ENCODE data around the gene PPARG.

The PPARG gene

GRCh38 chr3:12430086-12430485, 141.2 kb downstream of the PPARG start:
- ChIA-PET CTCF (no interaction called here), POLR2A (no interaction called here)
- TF ChIP-seq CTCF (IDR thresholded peaks at IDR 0.05; ENCODE audit: control extremely low read depth, extremely low read depth, low read depth, missing control alignments), result no peak
- no peak for DNase-seq (ENCODE audit: extremely low spot score)

GRCh38 chr3:12433823-12434222, 145.0 kb downstream of the PPARG start:
- DNase-seq (ENCODE audit: extremely low spot score), result no peak
- no peak for TF ChIP-seq CTCF (IDR thresholded peaks at IDR 0.05; ENCODE audit: control extremely low read depth, extremely low read depth, low read depth, missing control alignments)
- ChIA-PET POLR2A (no interaction called here), CTCF (no interaction called here)

- CTCF ChIA-PET, result no interaction called here
- DNase-seq (ENCODE audit: extremely low spot score), result no peak
- TF ChIP-seq CTCF (IDR thresholded peaks at IDR 0.05; ENCODE audit: control extremely low read depth, extremely low read depth, low read depth, missing control alignments), result no peak
- POLR2A ChIA-PET, result no interaction called here
These were observed 147.8 kb downstream of the PPARG start for GRCh38 chr3:12436514-12437220.

GRCh38 chr3:12437221-12437605, 148.3 kb downstream of the PPARG start:
- TF ChIP-seq CTCF (IDR thresholded peaks at IDR 0.05; ENCODE audit: control extremely low read depth, extremely low read depth, low read depth, missing control alignments), result no peak
- DNase-seq (ENCODE audit: extremely low spot score), result no peak
- ChIA-PET POLR2A (no interaction called here), CTCF (no interaction called here)

GRCh38 chr3:12437861-12438260, 149.0 kb downstream of the PPARG start:
- CTCF ChIA-PET, result no interaction called here

GRCh38 chr3:12438318-12438717, 149.4 kb downstream of the PPARG start:
- no peak for TF ChIP-seq CTCF (IDR thresholded peaks at IDR 0.05; ENCODE audit: control extremely low read depth, extremely low read depth, low read depth, missing control alignments)
- CTCF ChIA-PET, result no interaction called here
- no peak for DNase-seq (ENCODE audit: extremely low spot score)
- POLR2A ChIA-PET, result no interaction called here

More at GRCh38 chr3:12437861-12438260, 149.0 kb downstream of the PPARG start:
- no peak for TF ChIP-seq CTCF (IDR thresholded peaks at IDR 0.05; ENCODE audit: control extremely low read depth, extremely low read depth, low read depth, missing control alignments)
- POLR2A ChIA-PET, result no interaction called here
- DNase-seq (ENCODE audit: extremely low spot score), result no peak

Measured in GM10248 (cell line).